Sigmoid colon (tissue), 4 donors: ENCODE results near the gene TNFRSF25.

Experiments
- CTCF ChIP-seq, 4 experiments: fragments of 450-650 bp in 3 of 4; fragments of 200-600 bp in 1 of 4; IDR thresholded peaks; one replicate each; pipeline ENCODE4 v1.5.1; 2016 to 2019; ENCODE audit warnings: antibody characterized with exemption in 4 of 4, mild to moderate bottlenecking in 3 of 4, moderate library complexity in 2 of 4
- EP300 ChIP-seq, 4 donors: sonication (generic); formaldehyde crosslinking; IDR thresholded peaks; one replicate each; pipeline ENCODE4 v1.6.1; 2017; ENCODE audit warnings: antibody characterized with exemption in 4 of 4
- POLR2A ChIP-seq, 2 donors: fragments of 450-650 bp; IDR thresholded peaks; one replicate each; pipeline ENCODE4 v1.6.1; 2016; ENCODE audit warnings: antibody characterized with exemption in 2 of 2, mild to moderate bottlenecking in 2 of 2, moderate library complexity in 2 of 2
- POLR2AphosphoS5 ChIP-seq, 4 donors: sonication (generic); formaldehyde crosslinking; IDR thresholded peaks; one replicate each; pipeline ENCODE4 v1.6.1; 2017; ENCODE audit warnings: antibody characterized with exemption in 4 of 4

GRCh38 chr1:6424619-6425593 is 41.1 kb downstream of the TNFRSF25 start, which contains the start of gene ESPN:
- TF ChIP-seq CTCF (IDR thresholded peaks at IDR 0.05) (no peak), POLR2AphosphoS5 (IDR thresholded peaks at IDR 0.05) (no peak), POLR2A (IDR thresholded peaks at IDR 0.05) (no peak), EP300 (IDR thresholded peaks at IDR 0.05) (no peak)
